ENCODE measurements around the gene TXNDC17.

GRCh38 chr17:6623941-6624340 lies 16.9 kb upstream of the TXNDC17 start:
- TF ChIP-seq, protein P1, sequence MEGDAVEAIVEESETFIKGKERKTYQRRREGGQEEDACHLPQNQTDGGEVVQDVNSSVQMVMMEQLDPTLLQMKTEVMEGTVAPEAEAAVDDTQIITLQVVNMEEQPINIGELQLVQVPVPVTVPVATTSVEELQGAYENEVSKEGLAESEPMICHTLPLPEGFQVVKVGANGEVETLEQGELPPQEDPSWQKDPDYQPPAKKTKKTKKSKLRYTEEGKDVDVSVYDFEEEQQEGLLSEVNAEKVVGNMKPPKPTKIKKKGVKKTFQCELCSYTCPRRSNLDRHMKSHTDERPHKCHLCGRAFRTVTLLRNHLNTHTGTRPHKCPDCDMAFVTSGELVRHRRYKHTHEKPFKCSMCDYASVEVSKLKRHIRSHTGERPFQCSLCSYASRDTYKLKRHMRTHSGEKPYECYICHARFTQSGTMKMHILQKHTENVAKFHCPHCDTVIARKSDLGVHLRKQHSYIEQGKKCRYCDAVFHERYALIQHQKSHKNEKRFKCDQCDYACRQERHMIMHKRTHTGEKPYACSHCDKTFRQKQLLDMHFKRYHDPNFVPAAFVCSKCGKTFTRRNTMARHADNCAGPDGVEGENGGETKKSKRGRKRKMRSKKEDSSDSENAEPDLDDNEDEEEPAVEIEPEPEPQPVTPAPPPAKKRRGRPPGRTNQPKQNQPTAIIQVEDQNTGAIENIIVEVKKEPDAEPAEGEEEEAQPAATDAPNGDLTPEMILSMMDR (IDR thresholded peaks at IDR 0.05; ENCODE audit: insufficient read depth, low read length, poor library complexity, severe bottlenecking) = no peak
- no peak for TF ChIP-seq EZH2phosphoT487 (conservative IDR thresholded peaks at IDR 0.05; ENCODE audit: low read length)

Data from SU-DHL-6 (cell line).